ENCODE measurements around the gene FLT4.

The FLT4 gene

GRCh38 chr5:180648658-180649296 lies 623 bp downstream of the FLT4 start:
- H3K4me3 ChIP-seq (ENCODE audit: low read length) = no peak overlapping the region
- no peak for DNase-seq (ENCODE audit: low read depth)

GRCh38 chr5:180647941-180648500 lies 1.4 kb downstream of the FLT4 start:
- no peak overlapping the region for H3K4me3 ChIP-seq (ENCODE audit: low read length)
- TF ChIP-seq CTCF (conservative IDR thresholded peaks at IDR 0.05; ENCODE audit: low read length) = no peak
- no peak for DNase-seq (ENCODE audit: low read depth)

More at GRCh38 chr5:180648658-180649296, 623 bp downstream of the FLT4 start:
- TF ChIP-seq CTCF (conservative IDR thresholded peaks at IDR 0.05; ENCODE audit: low read length) = no peak

- TF ChIP-seq CTCF (conservative IDR thresholded peaks at IDR 0.05; ENCODE audit: low read length) = no peak
- H3K4me3 ChIP-seq (ENCODE audit: low read length) = no peak overlapping the region
- no peak for DNase-seq (ENCODE audit: low read depth)
Measured at GRCh38 chr5:180647465-180647864, 1.9 kb downstream of the FLT4 start.

- H3K4me3 ChIP-seq (ENCODE audit: low read length) = no peak overlapping the region
- no peak for TF ChIP-seq CTCF (conservative IDR thresholded peaks at IDR 0.05; ENCODE audit: low read length)
- no peak for DNase-seq (ENCODE audit: low read depth)
Measured at GRCh38 chr5:180646963-180647305, 2.5 kb downstream of the FLT4 start.

- DNase-seq (ENCODE audit: low read depth) = no peak
- no peak for TF ChIP-seq CTCF (conservative IDR thresholded peaks at IDR 0.05; ENCODE audit: low read length)
- H3K4me3 ChIP-seq (ENCODE audit: low read length) = no peak overlapping the region
Measured at GRCh38 chr5:180646289-180646962, 3.0 kb downstream of the FLT4 start.

- TF ChIP-seq CTCF (conservative IDR thresholded peaks at IDR 0.05; ENCODE audit: low read length) = no peak
- DNase-seq (ENCODE audit: low read depth) = no peak
- no peak overlapping the region for H3K4me3 ChIP-seq (ENCODE audit: low read length)
Measured at GRCh38 chr5:180645274-180646204, 3.9 kb downstream of the FLT4 start.

Measured in AG10803 (cell line).